HepG2 (cell line): ENCODE data around the gene LCK. TPM values are rescaled to one million over a fixed set of nuclear protein-coding genes. Genes with fewer than 3 reads are reported as not detected.

ENCODE experiments used
- HMG20B ChIP-seq: conservative IDR thresholded peaks from 2 replicates; pipeline ENCODE4 v1.6.1; 2016; ENCODE audit warnings: missing genetic modification reagents, missing compliant biosample characterization
- HNF4A ChIP-seq: sonication (generic); formaldehyde crosslinking; IDR thresholded peaks from 2 replicates; pipeline ENCODE4 v1.4.0; 2020; ENCODE audit warnings: missing genetic modification reagents
- HNRNPLL ChIP-seq: fragments of 200-400 bp; formaldehyde crosslinking; IDR thresholded peaks from 2 replicates; pipeline ENCODE4 v1.6.1; 2017; ENCODE audit warnings: mild to moderate bottlenecking, low read depth, low read length; ENCODE audit not compliant: poor library complexity, severe bottlenecking
- IKZF1 ChIP-seq: fragments of 450-650 bp; IDR thresholded peaks from 2 replicates; pipeline ENCODE4 v1.7.1; 2016
- PAX8 ChIP-seq: sonication (generic); formaldehyde crosslinking; IDR thresholded peaks from 2 replicates; pipeline ENCODE4 v1.8.0; 2022; ENCODE audit warnings: mild to moderate bottlenecking, missing genetic modification reagents, borderline replicate concordance
- polyA plus RNA-seq, 8 experiments: library from polyadenylated mRNA; depleted of rRNA in 3 of 8; stranded (reverse) in 7 of 8; unstranded in 1 of 8; fragments of >200 nt; fragmentation: Illumina TruSeq in 4 of 8; extraction: Trizol in 4 of 8; gene quantifications; 2 replicates each; pipeline versions ENCODE4 v1.2.1 to v1.2.3, GENCODE V29; 2011 to 2016; ENCODE audit warnings: low read depth in 4 of 8, missing spikeins in 1 of 8, mixed read lengths in 1 of 8; ENCODE audit not compliant: insufficient read depth in 1 of 8
- total RNA-seq, 5 experiments: library from RNA; depleted of rRNA; stranded (reverse); fragments of >200 nt; fragmentation: Illumina TruSeq; extraction: Trizol; gene quantifications; 2 replicates each; pipeline ENCODE4 v1.2.3, GENCODE V29; 2016; ENCODE audit warnings: low read depth in 1 of 5
- TF ChIP-seq, protein P1 (sequence below): sonication (generic); formaldehyde crosslinking; IDR thresholded peaks from 2 replicates; pipeline ENCODE4 v1.4.0; 2020; ENCODE audit warnings: missing genetic modification reagents
- TF ChIP-seq, protein P2 (sequence below): sonication (generic); formaldehyde crosslinking; IDR thresholded peaks from 2 replicates; pipeline ENCODE4; 2020; ENCODE audit warnings: missing genetic modification reagents, mild to moderate bottlenecking, borderline replicate concordance
- TF ChIP-seq, protein P3 (sequence below): sonication (generic); formaldehyde crosslinking; IDR thresholded peaks from 2 replicates; pipeline ENCODE4 v1.4.0; 2020; ENCODE audit warnings: missing genetic modification reagents, borderline replicate concordance

LCK gene
- total and polyA plus RNA-seq, 2 of the 13 experiments (the other 11 are each of a cell fraction or from before 2014, with no cell fraction given) = 0.93 to 1.8 TPM

DNA sequence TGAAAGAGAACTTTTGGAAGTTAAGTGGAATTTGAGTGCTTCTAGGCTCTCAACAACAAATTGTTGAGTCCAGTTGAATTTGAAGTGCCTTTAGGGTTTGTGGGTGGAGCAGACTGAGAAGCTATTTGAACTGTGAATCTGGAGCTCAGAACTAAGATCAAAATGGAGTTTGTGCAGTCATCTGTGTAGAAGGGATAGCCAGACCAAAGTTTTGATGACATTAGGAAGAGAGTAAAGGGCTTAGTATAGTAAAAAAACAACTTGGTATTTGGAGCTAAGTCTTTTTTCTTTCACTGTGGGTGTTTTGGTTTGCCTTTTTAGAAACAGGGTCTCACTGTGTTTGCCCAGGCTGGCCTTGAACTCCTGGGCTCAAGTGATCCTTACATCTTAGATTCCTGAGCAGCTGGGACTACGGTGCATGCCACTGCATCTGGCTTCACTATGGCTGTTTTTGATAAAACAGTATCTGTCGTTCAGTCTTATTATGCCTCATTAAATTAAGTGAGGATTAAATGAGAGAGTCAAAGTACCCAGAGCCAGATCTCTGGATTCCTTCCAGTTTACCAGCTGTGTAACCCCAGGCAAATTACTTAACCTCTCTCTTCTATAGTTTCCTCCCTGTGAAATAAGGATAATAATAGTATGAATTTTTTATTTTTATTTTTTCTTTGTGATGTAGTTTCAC lies 60.8 kb downstream of the LCK start (continued):
- TF ChIP-seq, protein P1, sequence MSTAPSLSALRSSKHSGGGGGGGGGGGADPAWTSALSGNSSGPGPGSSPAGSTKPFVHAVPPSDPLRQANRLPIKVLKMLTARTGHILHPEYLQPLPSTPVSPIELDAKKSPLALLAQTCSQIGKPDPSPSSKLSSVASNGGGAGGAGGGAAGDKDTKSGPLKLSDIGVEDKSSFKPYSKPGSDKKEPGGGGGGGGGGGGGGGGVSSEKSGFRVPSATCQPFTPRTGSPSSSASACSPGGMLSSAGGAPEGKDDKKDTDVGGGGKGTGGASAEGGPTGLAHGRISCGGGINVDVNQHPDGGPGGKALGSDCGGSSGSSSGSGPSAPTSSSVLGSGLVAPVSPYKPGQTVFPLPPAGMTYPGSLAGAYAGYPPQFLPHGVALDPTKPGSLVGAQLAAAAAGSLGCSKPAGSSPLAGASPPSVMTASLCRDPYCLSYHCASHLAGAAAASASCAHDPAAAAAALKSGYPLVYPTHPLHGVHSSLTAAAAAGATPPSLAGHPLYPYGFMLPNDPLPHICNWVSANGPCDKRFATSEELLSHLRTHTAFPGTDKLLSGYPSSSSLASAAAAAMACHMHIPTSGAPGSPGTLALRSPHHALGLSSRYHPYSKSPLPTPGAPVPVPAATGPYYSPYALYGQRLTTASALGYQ (CRISPR knock-in tag) = peak; percentile 35; the same call in 1 of the 2 replicates
- peak; percentile 57 for TF ChIP-seq HNF4A (CRISPR knock-in tag)
- TF ChIP-seq, protein P2, sequence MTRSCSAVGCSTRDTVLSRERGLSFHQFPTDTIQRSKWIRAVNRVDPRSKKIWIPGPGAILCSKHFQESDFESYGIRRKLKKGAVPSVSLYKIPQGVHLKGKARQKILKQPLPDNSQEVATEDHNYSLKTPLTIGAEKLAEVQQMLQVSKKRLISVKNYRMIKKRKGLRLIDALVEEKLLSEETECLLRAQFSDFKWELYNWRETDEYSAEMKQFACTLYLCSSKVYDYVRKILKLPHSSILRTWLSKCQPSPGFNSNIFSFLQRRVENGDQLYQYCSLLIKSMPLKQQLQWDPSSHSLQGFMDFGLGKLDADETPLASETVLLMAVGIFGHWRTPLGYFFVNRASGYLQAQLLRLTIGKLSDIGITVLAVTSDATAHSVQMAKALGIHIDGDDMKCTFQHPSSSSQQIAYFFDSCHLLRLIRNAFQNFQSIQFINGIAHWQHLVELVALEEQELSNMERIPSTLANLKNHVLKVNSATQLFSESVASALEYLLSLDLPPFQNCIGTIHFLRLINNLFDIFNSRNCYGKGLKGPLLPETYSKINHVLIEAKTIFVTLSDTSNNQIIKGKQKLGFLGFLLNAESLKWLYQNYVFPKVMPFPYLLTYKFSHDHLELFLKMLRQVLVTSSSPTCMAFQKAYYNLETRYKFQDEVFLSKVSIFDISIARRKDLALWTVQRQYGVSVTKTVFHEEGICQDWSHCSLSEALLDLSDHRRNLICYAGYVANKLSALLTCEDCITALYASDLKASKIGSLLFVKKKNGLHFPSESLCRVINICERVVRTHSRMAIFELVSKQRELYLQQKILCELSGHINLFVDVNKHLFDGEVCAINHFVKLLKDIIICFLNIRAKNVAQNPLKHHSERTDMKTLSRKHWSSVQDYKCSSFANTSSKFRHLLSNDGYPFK (CRISPR knock-in tag) = no peak
- TF ChIP-seq IKZF1 = no peak
- no peak for TF ChIP-seq PAX8 (CRISPR knock-in tag)
- TF ChIP-seq HMG20B (CRISPR knock-in tag) = 0 out of 2 replicates have a peak, but pooled peaks have one; percentile 32
- TF ChIP-seq, protein P3, sequence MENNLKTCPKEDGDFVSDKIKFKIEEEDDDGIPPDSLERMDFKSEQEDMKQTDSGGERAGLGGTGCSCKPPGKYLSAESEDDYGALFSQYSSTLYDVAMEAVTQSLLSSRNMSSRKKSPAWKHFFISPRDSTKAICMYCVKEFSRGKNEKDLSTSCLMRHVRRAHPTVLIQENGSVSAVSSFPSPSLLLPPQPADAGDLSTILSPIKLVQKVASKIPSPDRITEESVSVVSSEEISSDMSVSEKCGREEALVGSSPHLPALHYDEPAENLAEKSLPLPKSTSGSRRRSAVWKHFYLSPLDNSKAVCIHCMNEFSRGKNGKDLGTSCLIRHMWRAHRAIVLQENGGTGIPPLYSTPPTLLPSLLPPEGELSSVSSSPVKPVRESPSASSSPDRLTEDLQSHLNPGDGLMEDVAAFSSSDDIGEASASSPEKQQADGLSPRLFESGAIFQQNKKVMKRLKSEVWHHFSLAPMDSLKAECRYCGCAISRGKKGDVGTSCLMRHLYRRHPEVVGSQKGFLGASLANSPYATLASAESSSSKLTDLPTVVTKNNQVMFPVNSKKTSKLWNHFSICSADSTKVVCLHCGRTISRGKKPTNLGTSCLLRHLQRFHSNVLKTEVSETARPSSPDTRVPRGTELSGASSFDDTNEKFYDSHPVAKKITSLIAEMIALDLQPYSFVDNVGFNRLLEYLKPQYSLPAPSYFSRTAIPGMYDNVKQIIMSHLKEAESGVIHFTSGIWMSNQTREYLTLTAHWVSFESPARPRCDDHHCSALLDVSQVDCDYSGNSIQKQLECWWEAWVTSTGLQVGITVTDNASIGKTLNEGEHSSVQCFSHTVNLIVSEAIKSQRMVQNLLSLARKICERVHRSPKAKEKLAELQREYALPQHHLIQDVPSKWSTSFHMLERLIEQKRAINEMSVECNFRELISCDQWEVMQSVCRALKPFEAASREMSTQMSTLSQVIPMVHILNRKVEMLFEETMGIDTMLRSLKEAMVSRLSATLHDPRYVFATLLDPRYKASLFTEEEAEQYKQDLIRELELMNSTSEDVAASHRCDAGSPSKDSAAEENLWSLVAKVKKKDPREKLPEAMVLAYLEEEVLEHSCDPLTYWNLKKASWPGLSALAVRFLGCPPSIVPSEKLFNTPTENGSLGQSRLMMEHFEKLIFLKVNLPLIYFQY (CRISPR knock-in tag) = no peak
- no peak for TF ChIP-seq HNRNPLL
